Stimulated activated naive CD8-positive, alpha-beta T cell treated with anti-CD3 and anti-CD28 coated beads, Interleukin-15, amount 100 ng/mL, for 72 hours (primary cell): Measurements from ENCODE around the gene UNC13C.
"Not testable (repeated sequence)": the region's sequence is repeated elsewhere in the genome, so short reads cannot be mapped to it uniquely, and the experiment has no call there.

Experiments used
- ATAC-seq: fragments of 150-1000 bp; cut with Tn5 transposase; 2 replicates; pipeline ENCODE4 v1.10.0; 2021; ENCODE audit warnings: mild to moderate bottlenecking, moderate library complexity
- DNase-seq, 2 donors: peaks; one replicate each; pipeline ENCODE4 v3.0.0; 2021 to 2022
- H3K27ac Mint-ChIP-seq, 2 donors: one replicate each; pipeline ENCODE4 v1.8.0; 2022; ENCODE audit warnings: mild to moderate bottlenecking in 2 of 2, mixed read lengths in 2 of 2, moderate library complexity in 2 of 2
- H3K27me3 Mint-ChIP-seq: one replicate; pipeline ENCODE4 v1.8.0; 2022; ENCODE audit warnings: mixed read lengths
- H3K4me1 Mint-ChIP-seq: one replicate; pipeline ENCODE4 v1.8.0; 2022; ENCODE audit warnings: mild to moderate bottlenecking, mixed read lengths
- H3K4me3 Mint-ChIP-seq, 2 donors: one replicate each; pipeline ENCODE4 v1.8.0; 2022; ENCODE audit warnings: mild to moderate bottlenecking in 2 of 2, mixed read lengths in 2 of 2, moderate library complexity in 1 of 2
- H3K9me3 Mint-ChIP-seq, 2 donors: one replicate each; pipeline ENCODE4 v1.8.0; 2022; ENCODE audit warnings: mixed read lengths in 2 of 2

Gene UNC13C

GRCh38 chr15:53978253-53978906 lies at the start of gene UNC13C:
TSS of gene UNC13C (plus strand) at chr15:53978441. CDS start at chr15:54012904, 34,463 bp downstream.
- Mint-ChIP-seq H3K9me3 (no peaks in the 10 kb centered on the region), H3K27me3 (peaks cover 30% of the 10 kb centered on the region), H3K4me1 (peaks cover 6% of the 10 kb centered on the region), H3K27ac (no peak within 1 kb of the TSS), H3K4me3 (peak within 1 kb of the TSS in 1 of 2 donors; percentile 55)
- no peak for DNase-seq
- ATAC-seq = no peak

DNA sequence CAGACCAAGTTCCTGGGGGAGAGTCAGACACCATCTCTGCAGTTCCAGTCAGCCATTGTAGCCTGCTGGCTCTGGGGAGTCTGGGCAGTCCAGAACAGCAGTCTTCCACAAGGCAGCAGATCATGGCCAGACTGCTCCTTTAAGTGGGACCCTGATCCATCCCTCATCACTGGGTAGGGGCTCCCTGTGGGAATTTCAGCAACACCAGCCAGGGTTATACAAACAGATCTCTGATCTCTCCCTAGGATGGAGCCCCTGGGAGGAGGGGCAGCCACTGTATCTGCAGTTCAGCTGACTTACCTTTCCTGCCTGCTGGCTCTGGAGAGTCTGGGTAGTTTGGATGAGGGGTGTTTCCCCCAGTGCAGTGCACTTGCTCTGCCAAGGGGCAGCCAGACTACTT lies 42.1 kb upstream of the UNC13C start:
- ATAC-seq = no peak
- H3K27me3 Mint-ChIP-seq = no peaks in the 10 kb centered on the region
- peaks cover 27 to 44% of the 10 kb centered on the region in 2 donors for H3K9me3 Mint-ChIP-seq
- DNase-seq = no peak
- no peak overlapping the region for H3K4me3 Mint-ChIP-seq
- no peaks in the 10 kb centered on the region for H3K4me1 Mint-ChIP-seq
- no peak overlapping the region for H3K27ac Mint-ChIP-seq

GRCh38 chr15:53937632-53938031 lies 40.6 kb upstream of the UNC13C start:
- ATAC-seq, H3K27me3 Mint-ChIP-seq, H3K4me1 Mint-ChIP-seq, H3K27ac Mint-ChIP-seq, H3K4me3 Mint-ChIP-seq, DNase-seq: not testable (repeated sequence)
- peaks cover 27 to 54% of the 10 kb centered on the region in 2 donors for H3K9me3 Mint-ChIP-seq

GRCh38 chr15:53950572-53950971 lies 27.7 kb upstream of the UNC13C start:
- no peak overlapping the region for H3K4me3 Mint-ChIP-seq
- no peaks in the 10 kb centered on the region for H3K27me3 Mint-ChIP-seq
- H3K9me3 Mint-ChIP-seq = peaks cover 5 to 9% of the 10 kb centered on the region in 2 donors
- DNase-seq (no peak), ATAC-seq (no peak)
- H3K27ac Mint-ChIP-seq = no peak overlapping the region
- H3K4me1 Mint-ChIP-seq = no peaks in the 10 kb centered on the region

- Mint-ChIP-seq H3K4me3 (no peak overlapping the region), H3K4me1 (no peaks in the 10 kb centered on the region), H3K27ac (no peak overlapping the region), H3K9me3 (peaks cover 0 to 4% of the 10 kb centered on the region in 2 donors), H3K27me3 (no peaks in the 10 kb centered on the region)
- ATAC-seq (no peak), DNase-seq (no peak)
Observed at GRCh38 chr15:53955396-53955795, 22.8 kb upstream of the UNC13C start.

DNA sequence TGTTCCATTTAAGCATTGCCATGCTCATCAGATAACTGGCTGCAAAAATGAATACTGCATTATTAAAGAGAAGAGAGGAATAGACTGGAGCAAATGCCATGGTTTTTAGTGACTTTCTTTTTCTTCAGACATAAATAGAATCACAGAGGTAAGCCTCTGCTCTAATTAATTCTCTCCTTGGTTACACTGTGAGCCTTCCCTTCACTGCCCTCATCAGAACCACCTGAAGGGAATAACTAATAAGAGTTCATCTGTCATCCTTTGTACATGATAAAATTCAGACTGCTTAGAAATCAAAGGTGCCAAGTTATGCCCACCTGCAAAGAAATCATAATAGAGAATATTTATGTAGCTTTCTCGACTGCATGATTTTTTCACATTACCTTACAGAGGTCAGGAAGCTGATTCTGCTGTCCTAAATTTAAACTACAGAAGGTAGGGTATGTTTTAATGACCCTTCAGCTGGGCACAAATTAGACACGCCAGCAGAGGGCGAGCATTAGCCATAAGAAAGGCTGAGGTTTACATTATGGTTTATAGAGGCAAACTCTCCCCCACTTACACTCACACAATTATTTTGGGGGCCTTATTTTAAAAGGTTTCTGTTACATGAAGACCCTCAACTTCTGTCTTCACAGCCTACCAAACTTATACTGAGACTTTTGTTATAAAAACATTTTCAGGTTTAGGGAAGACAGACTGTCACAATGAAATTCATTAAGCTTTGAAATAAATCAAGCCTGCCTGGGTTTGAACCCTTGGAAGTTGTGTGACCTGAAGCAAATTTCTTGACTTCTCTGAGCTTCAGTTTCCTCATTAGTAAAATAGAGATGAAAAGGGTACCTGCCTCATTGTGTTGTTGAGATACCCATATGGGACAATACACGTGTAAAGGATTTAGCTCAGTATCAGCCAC lies 15.3 kb upstream of the UNC13C start:
- Mint-ChIP-seq H3K9me3 (no peaks in the 10 kb centered on the region), H3K4me1 (no peaks in the 10 kb centered on the region), H3K27ac (no peak overlapping the region), H3K27me3 (peaks cover 20% of the 10 kb centered on the region), H3K4me3 (no peak overlapping the region)
- ATAC-seq = no peak
- DNase-seq = peak; percentile 5 to 16

GRCh38 chr15:53963801-53964200 lies 14.4 kb upstream of the UNC13C start:
- H3K27me3 Mint-ChIP-seq = peaks cover 22% of the 10 kb centered on the region
- ATAC-seq = no peak

GRCh38 chr15:53974121-53974520 lies 4.1 kb upstream of the UNC13C start:
- Mint-ChIP-seq H3K27me3 (peaks cover 28% of the 10 kb centered on the region), H3K9me3 (no peaks in the 10 kb centered on the region), H3K4me1 (peaks cover 6% of the 10 kb centered on the region), H3K27ac (no peak overlapping the region), H3K4me3 (no peak overlapping the region)
- DNase-seq = no peak
- no peak for ATAC-seq

More at GRCh38 chr15:53963801-53964200, 14.4 kb upstream of the UNC13C start:
- no peak overlapping the region for H3K4me3 Mint-ChIP-seq
- DNase-seq = no peak
- no peaks in the 10 kb centered on the region for H3K9me3 Mint-ChIP-seq
- H3K27ac Mint-ChIP-seq = no peak overlapping the region
- H3K4me1 Mint-ChIP-seq = no peaks in the 10 kb centered on the region

GRCh38 chr15:53974813-53975212 lies 3.4 kb upstream of the UNC13C start:
- Mint-ChIP-seq H3K4me1 (peaks cover 6% of the 10 kb centered on the region), H3K27ac (no peak overlapping the region), H3K4me3 (no peak overlapping the region), H3K27me3 (peaks cover 30% of the 10 kb centered on the region), H3K9me3 (no peaks in the 10 kb centered on the region)
- DNase-seq = no peak
- ATAC-seq = no peak

- DNase-seq = no peak
- H3K4me3 Mint-ChIP-seq = no peak overlapping the region
- peaks cover 30% of the 10 kb centered on the region for H3K27me3 Mint-ChIP-seq
- ATAC-seq = no peak
- no peaks in the 10 kb centered on the region for H3K9me3 Mint-ChIP-seq
- H3K27ac Mint-ChIP-seq = no peak overlapping the region
- H3K4me1 Mint-ChIP-seq = peaks cover 6% of the 10 kb centered on the region
Observed at GRCh38 chr15:53976844-53977392, 1.3 kb upstream of the UNC13C start.

DNA sequence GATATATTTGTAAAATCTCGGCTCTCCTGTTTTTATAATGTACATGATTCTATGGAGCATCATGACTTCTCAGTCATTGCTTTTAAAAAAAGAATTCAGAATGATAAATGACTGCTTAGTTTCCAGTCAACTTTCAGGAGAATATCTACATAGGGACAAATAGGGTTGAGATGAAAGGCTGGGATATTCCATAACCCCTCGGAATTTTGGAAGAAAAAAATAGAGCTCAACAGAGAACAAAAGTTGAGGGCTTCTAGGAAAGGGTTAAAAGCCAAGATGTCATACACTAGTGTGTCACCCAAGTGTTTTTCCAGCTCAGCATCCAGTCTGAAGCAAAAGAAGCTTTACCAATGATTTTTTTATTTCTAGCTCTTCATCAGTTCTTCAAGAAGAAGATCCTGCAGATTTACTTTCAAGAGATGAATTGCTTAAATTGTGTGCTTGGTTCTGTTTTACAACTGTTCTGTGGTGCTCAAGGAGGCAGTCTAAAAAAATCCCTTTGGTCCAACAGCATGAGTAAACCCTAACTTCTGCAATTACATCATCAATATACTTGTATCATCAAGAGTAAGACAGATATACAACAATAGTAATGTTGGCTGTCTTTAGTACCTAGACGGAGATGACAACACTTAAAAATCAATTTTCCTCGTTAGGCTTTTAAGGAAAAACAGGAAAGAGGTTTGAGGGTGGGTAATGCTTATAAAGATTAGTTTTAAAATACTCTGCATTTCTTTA lies 979 bp downstream of the UNC13C start:
- ATAC-seq (no peak), DNase-seq (no peak)
- H3K9me3 Mint-ChIP-seq = no peaks in the 10 kb centered on the region
- H3K4me1 Mint-ChIP-seq = peaks cover 6% of the 10 kb centered on the region
- H3K27ac Mint-ChIP-seq = no peak overlapping the region
- peaks cover 30% of the 10 kb centered on the region for H3K27me3 Mint-ChIP-seq
- no peak overlapping the region for H3K4me3 Mint-ChIP-seq

DNA sequence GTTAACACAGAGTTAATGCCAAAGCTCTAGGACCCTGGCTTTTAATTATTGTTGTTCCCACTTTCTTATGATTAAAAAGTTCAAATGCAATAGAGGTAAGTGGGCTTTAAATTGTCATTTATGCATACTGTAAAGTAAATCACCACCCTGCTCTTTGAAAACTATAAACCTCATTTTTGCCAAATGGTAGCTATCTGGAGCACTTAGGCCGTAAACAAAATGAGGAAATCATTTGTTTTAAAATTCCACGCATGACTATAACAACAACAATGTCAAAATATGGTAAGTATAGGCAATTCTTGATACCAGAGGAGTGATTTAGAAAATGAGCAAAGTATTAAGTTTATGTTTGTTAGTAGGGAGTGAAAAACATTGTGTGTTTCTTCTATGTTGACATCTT lies 1.8 kb downstream of the UNC13C start:
- peaks cover 6% of the 10 kb centered on the region for H3K4me1 Mint-ChIP-seq
- no peak overlapping the region for H3K4me3 Mint-ChIP-seq
- no peak overlapping the region for H3K27ac Mint-ChIP-seq
- DNase-seq (no peak), ATAC-seq (no peak)
- peaks cover 30% of the 10 kb centered on the region for H3K27me3 Mint-ChIP-seq
- H3K9me3 Mint-ChIP-seq = no peaks in the 10 kb centered on the region

DNA sequence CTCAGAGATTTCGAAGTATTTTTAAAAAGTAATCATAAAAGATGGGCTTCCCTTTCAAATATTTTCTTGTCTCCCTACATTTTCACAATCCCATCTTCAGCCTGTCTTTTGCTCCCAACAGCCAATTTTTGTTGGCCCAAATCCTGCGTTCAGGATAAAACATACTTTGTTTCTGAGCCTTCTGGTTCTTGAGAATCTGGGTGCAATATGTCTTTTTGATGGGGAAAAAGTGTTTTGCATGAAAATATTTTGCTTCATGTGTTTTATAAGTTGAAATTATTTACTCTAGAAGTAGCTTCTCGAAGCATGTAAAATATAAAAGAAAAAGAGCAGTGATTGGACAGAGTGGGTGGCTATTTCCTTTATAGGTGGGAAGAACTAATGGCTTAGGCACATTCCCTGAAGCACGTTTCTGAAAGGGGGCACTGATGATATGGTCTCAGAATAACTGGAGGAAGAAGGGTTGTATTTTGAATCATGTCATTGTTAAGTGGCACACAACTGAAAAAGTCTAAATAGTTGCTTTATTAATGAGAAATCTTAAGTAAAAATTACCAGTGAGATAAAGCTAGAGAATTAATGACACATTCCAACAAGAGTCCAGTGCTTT lies 3.9 kb downstream of the UNC13C start:
- Mint-ChIP-seq H3K9me3 (no peaks in the 10 kb centered on the region), H3K4me3 (no peak overlapping the region), H3K27me3 (peaks cover 23% of the 10 kb centered on the region), H3K27ac (no peak overlapping the region), H3K4me1 (peaks cover 6% of the 10 kb centered on the region)
- DNase-seq (no peak), ATAC-seq (no peak)

DNA sequence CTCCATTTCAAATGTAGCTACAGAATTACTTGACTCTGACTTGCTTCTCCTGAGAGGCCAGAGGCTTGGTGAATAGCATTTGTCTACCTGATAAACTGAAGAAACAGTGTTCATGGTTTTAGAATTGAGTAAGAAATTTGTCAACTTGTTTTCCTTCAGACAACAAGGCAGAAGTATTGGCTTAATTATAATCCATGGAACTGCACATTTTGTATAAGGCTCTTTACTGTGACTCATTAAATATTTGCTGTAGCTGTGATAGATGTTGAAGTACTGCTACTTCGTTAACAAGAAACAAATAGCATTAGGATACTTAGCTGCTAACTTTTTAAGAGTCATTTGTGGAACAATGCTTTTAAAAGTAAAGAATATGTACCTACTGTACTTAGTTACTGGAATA lies 4.6 kb downstream of the UNC13C start:
- no peak overlapping the region for H3K4me3 Mint-ChIP-seq
- ATAC-seq = no peak
- DNase-seq = no peak
- peaks cover 6% of the 10 kb centered on the region for H3K4me1 Mint-ChIP-seq
- H3K27me3 Mint-ChIP-seq = peaks cover 16% of the 10 kb centered on the region
- H3K9me3 Mint-ChIP-seq = no peaks in the 10 kb centered on the region
- H3K27ac Mint-ChIP-seq = no peak overlapping the region

- Mint-ChIP-seq H3K27me3 (peaks cover 3% of the 10 kb centered on the region), H3K4me1 (no peaks in the 10 kb centered on the region), H3K4me3 (no peak overlapping the region), H3K9me3 (no peaks in the 10 kb centered on the region), H3K27ac (no peak overlapping the region)
- DNase-seq = no peak
- ATAC-seq = no peak
Observed at GRCh38 chr15:53984221-53984620, 6.0 kb downstream of the UNC13C start.
